ENCODE data around the gene GFY. TPM values are rescaled to one million over a fixed set of nuclear protein-coding genes. Genes with fewer than 3 reads are reported as not detected.

The GFY gene
- total RNA-seq, 6 experiments from 2014 or later, result not detected

DNA sequence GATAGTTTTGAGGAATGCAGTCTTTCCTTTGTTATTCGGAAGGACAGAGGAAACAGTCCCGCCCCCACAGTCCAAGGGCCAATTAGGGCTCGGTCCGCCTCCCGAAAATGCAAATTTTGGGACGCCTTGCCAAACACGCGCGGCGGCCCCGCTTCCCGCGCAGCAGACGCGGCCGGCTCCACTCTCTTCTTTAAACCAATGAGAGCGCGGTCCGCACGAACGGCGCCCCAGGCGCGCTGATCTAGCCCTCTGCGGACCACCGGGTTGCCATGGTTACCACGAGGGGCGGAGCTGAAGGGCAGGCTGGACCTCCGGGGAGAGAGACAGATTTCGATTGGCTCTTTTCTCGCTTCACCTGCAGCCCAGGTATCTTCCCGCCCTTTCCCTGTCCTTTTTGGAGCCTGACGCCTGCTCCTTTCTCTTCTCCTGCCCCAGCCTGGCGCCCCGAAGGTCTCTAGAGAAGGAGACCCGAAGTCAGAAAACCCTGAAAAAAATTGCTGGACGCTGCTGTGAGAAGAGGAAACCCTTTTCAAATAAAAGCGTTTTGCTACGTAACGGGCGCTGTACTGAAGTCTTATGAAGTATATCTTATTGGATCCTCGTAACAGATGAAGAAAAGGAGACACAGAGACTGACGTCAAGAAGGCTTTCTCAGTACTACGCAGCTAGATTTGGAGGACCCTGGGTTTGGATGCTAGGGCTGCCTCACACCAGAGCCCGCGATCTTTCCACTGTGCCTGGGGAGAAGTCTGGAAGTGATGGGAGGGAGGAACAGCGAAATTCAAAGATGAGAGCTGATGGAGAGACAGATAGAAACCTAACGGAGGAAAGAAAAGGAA, 3.9 kb upstream of the GFY start:
- DNase-seq (peak in 2 of 3 donors; percentile 58 to 60), ATAC-seq (peak; percentile 51 to 77 (median 69))
- no peak overlapping the region for H3K4me3 ChIP-seq
- WGBS (ENCODE audit: insufficient coverage, low coverage, low lambda C conversion rate, missing lambda C conversion rate), result 14% methylated on average over 24 of the region's 48 CpGs
- intact Hi-C loops (cut with DNase I), result no loop called here
- no peaks in the 10 kb centered on the region for H3K9me3 ChIP-seq
- TF ChIP-seq POLR2A (IDR thresholded peaks at IDR 0.05), result no peak
- TF ChIP-seq, protein P1, sequence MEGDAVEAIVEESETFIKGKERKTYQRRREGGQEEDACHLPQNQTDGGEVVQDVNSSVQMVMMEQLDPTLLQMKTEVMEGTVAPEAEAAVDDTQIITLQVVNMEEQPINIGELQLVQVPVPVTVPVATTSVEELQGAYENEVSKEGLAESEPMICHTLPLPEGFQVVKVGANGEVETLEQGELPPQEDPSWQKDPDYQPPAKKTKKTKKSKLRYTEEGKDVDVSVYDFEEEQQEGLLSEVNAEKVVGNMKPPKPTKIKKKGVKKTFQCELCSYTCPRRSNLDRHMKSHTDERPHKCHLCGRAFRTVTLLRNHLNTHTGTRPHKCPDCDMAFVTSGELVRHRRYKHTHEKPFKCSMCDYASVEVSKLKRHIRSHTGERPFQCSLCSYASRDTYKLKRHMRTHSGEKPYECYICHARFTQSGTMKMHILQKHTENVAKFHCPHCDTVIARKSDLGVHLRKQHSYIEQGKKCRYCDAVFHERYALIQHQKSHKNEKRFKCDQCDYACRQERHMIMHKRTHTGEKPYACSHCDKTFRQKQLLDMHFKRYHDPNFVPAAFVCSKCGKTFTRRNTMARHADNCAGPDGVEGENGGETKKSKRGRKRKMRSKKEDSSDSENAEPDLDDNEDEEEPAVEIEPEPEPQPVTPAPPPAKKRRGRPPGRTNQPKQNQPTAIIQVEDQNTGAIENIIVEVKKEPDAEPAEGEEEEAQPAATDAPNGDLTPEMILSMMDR (IDR thresholded peaks at IDR 0.05), result no peak
- H3K4me1 ChIP-seq, result peaks cover 0 to 7% (median 0%) of the 10 kb centered on the region in 4 donors
- peaks cover 9 to 23% of the 10 kb centered on the region in 2 donors for H3K27me3 ChIP-seq
- no peaks in the 10 kb centered on the region for H3K36me3 ChIP-seq
- H3K27ac ChIP-seq, result no peak overlapping the region

DNA sequence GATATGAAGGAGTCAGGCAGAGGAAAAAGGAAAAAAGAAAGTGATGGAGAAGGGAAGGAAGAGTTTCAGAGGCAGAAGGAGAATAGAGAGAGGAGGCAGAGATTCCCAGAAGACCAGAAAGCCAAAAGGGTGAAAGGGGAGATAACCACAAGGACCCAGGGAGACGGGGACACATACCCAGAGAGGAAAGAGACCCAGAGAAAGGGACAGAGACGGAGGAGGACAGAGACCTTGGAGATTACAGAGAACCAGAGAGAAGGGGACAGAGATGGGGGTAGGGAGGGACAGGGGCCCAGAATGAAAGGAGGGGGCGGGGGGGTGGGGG, 3.3 kb upstream of the GFY start:
- DNase-seq (no peak), ATAC-seq (no peak)
- intact Hi-C loops (cut with DNase I), result no loop called here
- Histone ChIP-seq H3K27me3 (peaks cover 9 to 23% of the 10 kb centered on the region in 2 donors), H3K4me3 (no peak overlapping the region), H3K27ac (no peak overlapping the region), H3K36me3 (no peaks in the 10 kb centered on the region), H3K4me1 (peaks cover 0 to 7% (median 0%) of the 10 kb centered on the region in 4 donors), H3K9me3 (no peaks in the 10 kb centered on the region)
- 59% methylated on average over 2 of the region's 3 CpGs for WGBS (ENCODE audit: insufficient coverage, low coverage, low lambda C conversion rate, missing lambda C conversion rate)
- TF ChIP-seq, protein P1 (IDR thresholded peaks at IDR 0.05), result no peak
- TF ChIP-seq POLR2A (IDR thresholded peaks at IDR 0.05), result no peak

DNA sequence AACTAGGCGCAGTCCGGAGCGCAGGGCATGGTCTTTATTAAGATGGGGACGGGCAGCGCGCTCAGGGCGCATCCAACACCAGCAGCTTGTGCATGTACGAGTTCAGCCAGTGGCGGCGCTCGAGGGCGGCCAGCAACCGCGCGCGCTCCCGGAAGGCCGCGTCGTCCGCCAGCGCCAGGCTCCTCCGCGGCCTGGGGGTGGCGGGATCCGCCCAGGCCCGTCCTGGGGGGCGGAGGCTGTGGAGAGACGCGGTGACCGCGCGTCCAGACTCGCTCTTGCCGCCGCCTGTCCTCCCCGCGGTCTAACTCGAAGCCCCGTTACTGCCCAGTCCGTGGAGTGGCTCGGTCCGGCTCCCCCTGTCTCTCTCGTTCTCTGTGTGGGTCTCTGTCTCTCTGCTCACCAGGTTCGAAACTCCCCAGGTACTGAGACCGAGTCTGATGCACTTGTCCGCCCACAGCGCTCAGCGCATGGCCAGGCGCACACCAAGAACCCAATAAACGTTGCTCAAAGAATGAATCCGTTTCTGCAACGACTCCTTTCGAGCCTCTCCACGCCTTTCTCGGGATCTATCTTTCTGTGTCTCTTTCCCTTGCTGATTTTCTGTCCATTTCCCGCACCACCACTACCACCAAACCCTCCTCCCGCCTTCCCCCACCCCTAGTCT, 2.6 kb upstream of the GFY start:
- DNase-seq (no peak), ATAC-seq (peak; percentile 31 to 60 (median 48))
- H3K36me3 ChIP-seq, result no peaks in the 10 kb centered on the region
- no peak overlapping the region for H3K27ac ChIP-seq
- H3K4me1 ChIP-seq, result peaks cover 0 to 7% (median 0%) of the 10 kb centered on the region in 4 donors
- 6% methylated on average over 12 of the region's 58 CpGs for WGBS (ENCODE audit: insufficient coverage, low coverage, low lambda C conversion rate, missing lambda C conversion rate)
- no peak for TF ChIP-seq POLR2A (IDR thresholded peaks at IDR 0.05)
- TF ChIP-seq, protein P1 (IDR thresholded peaks at IDR 0.05), result peak; percentile 21 to 27 (median 24)
- no peak overlapping the region for H3K4me3 ChIP-seq
- H3K27me3 ChIP-seq, result peaks cover 9 to 23% of the 10 kb centered on the region in 2 donors
- H3K9me3 ChIP-seq, result no peaks in the 10 kb centered on the region
- intact Hi-C loops (cut with DNase I), result no loop called here

DNA sequence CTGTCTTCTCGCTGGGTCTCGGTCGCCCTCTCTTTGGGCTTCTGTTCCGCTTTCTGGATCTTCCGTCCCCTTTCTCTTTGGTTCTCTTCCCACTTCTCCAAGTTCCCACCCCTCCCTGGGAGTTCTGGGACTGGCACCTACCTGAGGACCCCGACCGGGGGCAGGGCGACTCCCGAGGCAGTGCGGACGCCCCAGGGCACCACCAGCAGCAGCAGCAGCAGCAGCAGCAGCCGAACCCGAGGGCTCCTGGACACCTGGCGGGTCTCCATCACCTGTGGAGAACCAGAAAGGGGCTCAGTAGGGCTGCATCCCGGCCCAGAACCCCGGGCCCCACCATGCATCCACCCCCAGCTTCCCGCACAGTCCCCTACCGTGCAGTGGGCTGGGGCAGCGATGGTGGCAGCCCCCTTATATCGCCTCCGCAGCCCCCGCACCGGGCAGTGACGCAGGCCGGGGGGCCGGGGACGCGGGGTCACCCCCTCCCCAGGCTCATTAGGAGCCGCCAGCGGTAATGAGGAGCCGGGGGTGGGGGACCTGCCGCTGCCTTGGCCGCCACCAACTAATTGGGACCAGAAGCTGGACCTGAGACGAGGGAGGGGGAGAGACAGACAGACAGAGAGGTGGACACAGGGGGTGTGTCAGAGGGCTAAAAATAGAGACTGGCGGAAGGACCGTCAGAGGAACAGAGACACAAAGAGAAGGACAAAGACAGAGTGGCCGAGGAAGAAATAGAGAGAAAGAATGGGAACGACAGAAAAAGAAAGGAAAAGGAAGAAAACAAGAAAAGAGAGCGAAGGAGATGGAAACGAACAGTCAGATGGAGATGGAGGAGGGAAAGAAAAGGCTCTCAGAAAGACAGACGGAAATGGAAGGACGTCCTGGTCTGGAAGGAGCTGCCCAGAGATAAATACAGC, 1.9 kb upstream of the GFY start, which contains the start of gene PTH2:
Gene PTH2, minus strand, starts transcription at position 371 of the 914 bp plus-strand sequence. Its CDS starts 102 bp downstream, at position 269.
- H3K9me3 ChIP-seq, result no peaks in the 10 kb centered on the region
- 7% methylated on average over 19 of the region's 42 CpGs for WGBS (ENCODE audit: insufficient coverage, low coverage, low lambda C conversion rate, missing lambda C conversion rate)
- TF ChIP-seq POLR2A (IDR thresholded peaks at IDR 0.05), result no peak
- TF ChIP-seq, protein P1 (IDR thresholded peaks at IDR 0.05), result no peak
- DNase-seq (no peak), ATAC-seq (no peak)
- intact Hi-C loops (cut with DNase I), result no loop called here
- peaks cover 0 to 7% (median 0%) of the 10 kb centered on the region in 4 donors for H3K4me1 ChIP-seq
- peaks cover 9 to 23% of the 10 kb centered on the region in 2 donors for H3K27me3 ChIP-seq
- no peaks in the 10 kb centered on the region for H3K36me3 ChIP-seq
- no peak within 1 kb of the TSS for H3K27ac ChIP-seq
- no peak within 1 kb of the TSS for H3K4me3 ChIP-seq

Data from right lobe of liver (tissue), 6 donors.